CD14-positive monocyte (primary cell): ENCODE data around the gene TRPM4. TPM values are rescaled to one million over a fixed set of nuclear protein-coding genes. Genes with fewer than 3 reads are reported as not detected.
A peak's percentile ranks its signal among the peaks of the same experiment; 100 is the strongest.

Source experiments
- DNase-seq, 3 donors: peaks; one replicate each; pipeline ENCODE4 v3.0.0-alpha.2; 2011 to 2022
- H2AFZ ChIP-seq: 2 replicates; pipeline ENCODE4 v1.6.0; 2012; ENCODE audit warnings: mild to moderate bottlenecking, low read depth, low read length, inconsistent platforms; ENCODE audit not compliant: insufficient read depth, poor library complexity, severe bottlenecking
- H3K27ac ChIP-seq, 2 donors: 1 replicate in 1 of 2; 2 replicates in 1 of 2; pipeline ENCODE4 v1.5.1; 2012 to 2013; ENCODE audit warnings: low read length in 2 of 2, control low read depth in 1 of 2, inconsistent platforms in 1 of 2, low read depth in 1 of 2, mild to moderate bottlenecking in 1 of 2
- H3K27me3 ChIP-seq, 2 donors: one replicate each; pipeline versions ENCODE4 v1.6.0 to v1.6.1; 2011 to 2013; ENCODE audit warnings: low read length in 2 of 2; ENCODE audit not compliant: control insufficient read depth in 2 of 2, insufficient read depth in 2 of 2
- H3K36me3 ChIP-seq, 2 donors: replicated peaks in 1 of 2; 1 replicate in 1 of 2; 2 replicates in 1 of 2; pipeline versions ENCODE4 v1.5.1 to v1.6.1; 2012 to 2013; ENCODE audit warnings: low read length in 2 of 2, control low read depth in 1 of 2, inconsistent platforms in 1 of 2, mild to moderate bottlenecking in 1 of 2; ENCODE audit not compliant: insufficient read depth in 2 of 2, control insufficient read depth in 1 of 2
- H3K4me1 ChIP-seq, 2 donors: 1 replicate in 1 of 2; 2 replicates in 1 of 2; pipeline versions ENCODE4 v1.5.1 to v1.6.1; 2012 to 2013; ENCODE audit warnings: low read length in 2 of 2, control low read depth in 1 of 2, inconsistent platforms in 1 of 2, mild to moderate bottlenecking in 1 of 2, moderate library complexity in 1 of 2; ENCODE audit not compliant: insufficient read depth in 2 of 2, control insufficient read depth in 1 of 2
- H3K4me2 ChIP-seq: replicated peaks from 2 replicates; pipeline ENCODE3; 2012; ENCODE audit warnings: low read length, moderate library complexity, mild to moderate bottlenecking; ENCODE audit not compliant: poor library complexity, severe bottlenecking; ENCODE audit errors: extremely low read depth
- H3K4me3 ChIP-seq, 3 experiments: fragments of 200-600 bp in 1 of 3; sonication (generic) in 1 of 3; replicated peaks in 1 of 3; 1 replicate in 2 of 3; 2 replicates in 1 of 3; pipeline ENCODE4 v1.5.1; 2011 to 2013; ENCODE audit warnings: low read length in 3 of 3, mild to moderate bottlenecking in 3 of 3, control low read depth in 2 of 3, low read depth in 2 of 3, inconsistent platforms in 1 of 3, moderate library complexity in 1 of 3
- H3K79me2 ChIP-seq: 2 replicates; pipeline ENCODE4 v1.6.0; 2012; ENCODE audit warnings: mild to moderate bottlenecking, control low read depth, inconsistent platforms, low read length, moderate library complexity; ENCODE audit not compliant: insufficient read depth
- H3K9ac ChIP-seq: 2 replicates; pipeline ENCODE4 v1.6.0; 2017; ENCODE audit warnings: low read length, mild to moderate bottlenecking; ENCODE audit not compliant: insufficient read depth, poor library complexity, severe bottlenecking
- H3K9me3 ChIP-seq, 2 donors: replicated peaks in 1 of 2; 1 replicate in 1 of 2; 2 replicates in 1 of 2; pipeline versions ENCODE4 v1.5.1 to v1.6.1; 2012 to 2013; ENCODE audit warnings: low read length in 2 of 2, control low read depth in 1 of 2; ENCODE audit not compliant: control insufficient read depth in 1 of 2, insufficient read depth in 1 of 2
- H4K20me1 ChIP-seq: 2 replicates; pipeline ENCODE4 v1.6.0; 2012; ENCODE audit warnings: mild to moderate bottlenecking, low read length, control low read depth, moderate library complexity; ENCODE audit not compliant: insufficient read depth
- H3K27ac Mint-ChIP-seq, 7 donors: one replicate each; pipeline ENCODE4 v1.8.0; 2020; ENCODE audit warnings: mild to moderate bottlenecking in 7 of 7, mixed read lengths in 7 of 7, moderate library complexity in 6 of 7, inconsistent platforms in 2 of 7
- H3K27me3 Mint-ChIP-seq, 3 donors: one replicate each; pipeline ENCODE4 v1.8.0; 2021 to 2022; ENCODE audit warnings: low read depth in 3 of 3, mild to moderate bottlenecking in 3 of 3, mixed read lengths in 3 of 3, moderate library complexity in 3 of 3, inconsistent platforms in 1 of 3
- H3K36me3 Mint-ChIP-seq, 2 donors: one replicate each; pipeline ENCODE4 v1.8.0; 2020; ENCODE audit warnings: mixed read lengths in 2 of 2, inconsistent platforms in 1 of 2, mild to moderate bottlenecking in 1 of 2
- H3K4me1 Mint-ChIP-seq: one replicate; pipeline ENCODE4 v1.8.0; 2020; ENCODE audit warnings: mild to moderate bottlenecking, mixed read lengths
- H3K4me3 Mint-ChIP-seq, 2 donors: one replicate each; pipeline ENCODE4 v1.8.0; 2020; ENCODE audit warnings: mild to moderate bottlenecking in 2 of 2, mixed read lengths in 2 of 2, moderate library complexity in 1 of 2
- H3K9me3 Mint-ChIP-seq, 7 donors: one replicate each; pipeline ENCODE4 v1.8.0; 2020 to 2022; ENCODE audit warnings: mixed read lengths in 7 of 7, mild to moderate bottlenecking in 6 of 7, moderate library complexity in 6 of 7, inconsistent platforms in 2 of 7
- CTCF ChIP-seq: fragments of 200-600 bp; IDR thresholded peaks from one replicate; pipeline ENCODE4 v1.8.0; 2022; ENCODE audit warnings: antibody characterized with exemption, mild to moderate bottlenecking
- WGBS: methylation state at CpG from one replicate; pipeline ENCODE4 v1.1.5; 2013; ENCODE audit warnings: missing lambda C conversion rate; ENCODE audit not compliant: insufficient coverage; 5-methylcytosine and 5-hydroxymethylcytosine counted together
- intact Hi-C, 2 donors: fragments of 100-400 bp; cut with micrococcal nuclease; formaldehyde crosslinking; loops; one replicate each; pipeline versions ENCODE4 v1.15.0 to v1.15.1; 2023
- polyA plus RNA-seq, 3 donors: library from polyadenylated mRNA; depleted of rRNA in 1 of 3; unstranded in 2 of 3; stranded (reverse) in 1 of 3; fragments of 300-500 nt in 2 of 3; fragments of >200 nt in 1 of 3; fragmentation: Illumina TruSeq in 2 of 3; gene quantifications; 1 replicate in 2 of 3; 2 replicates in 1 of 3; pipeline ENCODE4 v1.2.3, GENCODE V29; 2012 to 2021

The TRPM4 gene
- polyA plus RNA-seq, 3 donors: 6.0 to 6.9 (median 6.6) TPM

DNA sequence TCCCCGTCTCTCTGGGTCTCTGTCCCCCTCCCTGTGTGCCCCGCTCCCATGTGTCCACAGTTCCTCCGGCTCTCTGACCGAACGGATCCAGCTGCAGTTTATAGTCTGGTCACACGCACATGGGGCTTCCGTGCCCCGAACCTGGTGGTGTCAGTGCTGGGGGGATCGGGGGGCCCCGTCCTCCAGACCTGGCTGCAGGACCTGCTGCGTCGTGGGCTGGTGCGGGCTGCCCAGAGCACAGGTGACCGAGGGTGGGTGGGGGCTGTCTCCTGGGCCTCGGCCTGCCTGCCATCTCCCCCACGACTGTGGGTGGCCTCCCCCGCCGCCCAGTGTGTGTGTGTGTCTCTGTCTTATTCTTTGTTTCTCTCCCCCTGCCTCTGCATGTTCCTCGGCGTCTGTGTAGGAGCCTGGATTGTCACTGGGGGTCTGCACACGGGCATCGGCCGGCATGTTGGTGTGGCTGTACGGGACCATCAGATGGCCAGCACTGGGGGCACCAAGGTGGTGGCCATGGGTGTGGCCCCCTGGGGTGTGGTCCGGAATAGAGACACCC, 10.3 kb downstream of the TRPM4 start:
- no peak overlapping the region for H3K4me3 ChIP-seq
- no peaks in the 10 kb centered on the region for H3K4me1 ChIP-seq
- H3K79me2 ChIP-seq: no peaks in the 10 kb centered on the region
- H4K20me1 ChIP-seq: no peaks in the 10 kb centered on the region
- DNase-seq: no peak
- Mint-ChIP-seq H3K4me3 (no peak overlapping the region), H3K4me1 (no peaks in the 10 kb centered on the region), H3K27me3 (peaks cover 2 to 18% (median 4%) of the 10 kb centered on the region in 3 donors), H3K27ac (no peak overlapping the region), H3K36me3 (no peaks in the 10 kb centered on the region), H3K9me3 (no peaks in the 10 kb centered on the region)
- H3K27ac ChIP-seq: no peak overlapping the region
- H2AFZ ChIP-seq: no peak overlapping the region
- intact Hi-C loops: no loop called here
- TF ChIP-seq CTCF: no peak
- H3K9ac ChIP-seq: no peak overlapping the region
- no peaks in the 10 kb centered on the region for H3K27me3 ChIP-seq
- H3K4me2 ChIP-seq: no peak overlapping the region
- 97% methylated on average over 10 of the region's 25 CpGs for WGBS
- no peaks in the 10 kb centered on the region for H3K36me3 ChIP-seq
- no peaks in the 10 kb centered on the region for H3K9me3 ChIP-seq

DNA sequence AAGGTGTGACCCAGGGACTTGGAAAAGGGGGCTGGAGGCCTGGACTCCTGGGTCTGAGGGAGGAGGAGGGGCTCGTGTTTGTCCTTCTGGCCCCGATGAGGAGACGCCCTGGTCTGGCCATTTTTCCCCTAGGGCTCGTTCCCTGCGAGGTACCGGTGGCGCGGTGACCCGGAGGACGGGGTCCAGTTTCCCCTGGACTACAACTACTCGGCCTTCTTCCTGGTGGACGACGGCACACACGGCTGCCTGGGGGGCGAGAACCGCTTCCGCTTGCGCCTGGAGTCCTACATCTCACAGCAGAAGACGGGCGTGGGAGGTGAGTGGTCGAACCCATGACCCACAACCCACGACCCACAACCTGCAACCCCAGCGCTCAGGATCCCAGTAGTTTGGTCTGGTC, 10.8 kb downstream of the TRPM4 start:
- H3K36me3 ChIP-seq: no peaks in the 10 kb centered on the region
- H3K4me3 ChIP-seq: no peak overlapping the region
- H3K36me3 Mint-ChIP-seq: no peaks in the 10 kb centered on the region
- intact Hi-C loops: no loop called here
- no peaks in the 10 kb centered on the region for H3K79me2 ChIP-seq
- peak overlapping the region in 1 of 7 donors; percentile 30 for H3K27ac Mint-ChIP-seq
- no peak overlapping the region for H2AFZ ChIP-seq
- H3K4me1 ChIP-seq: no peaks in the 10 kb centered on the region
- no peaks in the 10 kb centered on the region for H3K9me3 Mint-ChIP-seq
- H3K9me3 ChIP-seq: no peaks in the 10 kb centered on the region
- no peak overlapping the region for H3K4me3 Mint-ChIP-seq
- H3K27me3 ChIP-seq: no peaks in the 10 kb centered on the region
- no peak for DNase-seq
- no peak overlapping the region for H3K9ac ChIP-seq
- peaks cover 0 to 16% (median 4%) of the 10 kb centered on the region in 3 donors for H3K27me3 Mint-ChIP-seq
- H3K27ac ChIP-seq: no peak overlapping the region
- H3K4me1 Mint-ChIP-seq: no peaks in the 10 kb centered on the region
- 97% methylated on average over 21 of the region's 23 CpGs for WGBS
- H3K4me2 ChIP-seq: no peak overlapping the region
- no peaks in the 10 kb centered on the region for H4K20me1 ChIP-seq
- TF ChIP-seq CTCF: no peak
